SK-N-MC (cell line): ENCODE data around the gene KIAA1191.
"Not testable (repeated sequence)": the region's sequence is repeated elsewhere in the genome, so short reads cannot be mapped to it uniquely, and the experiment has no call there.

Source experiments
- DNase-seq: peaks from one replicate; pipeline ENCODE4 v3.0.0-alpha.2; 2011; ENCODE audit warnings: low read depth, low spot score
- H3K27ac ChIP-seq: fragments of 200-600 bp; sonication (generic); 2 replicates; pipeline ENCODE4 v1.5.1; 2016; ENCODE audit warnings: mixed run types
- H3K36me3 ChIP-seq: fragments of 200-600 bp; sonication (generic); 2 replicates; pipeline ENCODE4 v1.6.1; 2017; ENCODE audit warnings: antibody characterized with exemption, low read length, mixed read lengths; ENCODE audit not compliant: insufficient read depth
- H3K4me3 ChIP-seq: fragments of 200-600 bp; sonication (generic); 2 replicates; pipeline ENCODE4 v1.5.1; 2016
- H3K9ac ChIP-seq: fragments of 200-600 bp; sonication (generic); 2 replicates; pipeline ENCODE4 v1.8.0; 2017; ENCODE audit warnings: mixed run types, mixed read lengths; ENCODE audit not compliant: insufficient read length
- H3K9me3 ChIP-seq: fragments of 200-600 bp; sonication (generic); 2 replicates; pipeline ENCODE4 v1.6.1; 2017; ENCODE audit warnings: low read depth, mild to moderate bottlenecking, antibody characterized with exemption, low read length, moderate library complexity, mixed read lengths
- EZH2 ChIP-seq: fragments of 200-600 bp; sonication (generic); IDR thresholded peaks from one replicate; pipeline ENCODE4 v1.6.1; 2017; ENCODE audit warnings: antibody characterized with exemption
- FOXP2 ChIP-seq: optimal IDR thresholded peaks from 2 replicates; pipeline ENCODE3; 2011; ENCODE audit warnings: mild to moderate bottlenecking, moderate library complexity; ENCODE audit not compliant: insufficient read depth; ENCODE audit errors: extremely low read length, control extremely low read depth
- POLR2AphosphoS5 ChIP-seq: IDR thresholded peaks from 2 replicates; pipeline ENCODE4 v1.6.1; 2012; ENCODE audit warnings: mild to moderate bottlenecking, low read depth, low read length, borderline replicate concordance

Gene KIAA1191

DNA sequence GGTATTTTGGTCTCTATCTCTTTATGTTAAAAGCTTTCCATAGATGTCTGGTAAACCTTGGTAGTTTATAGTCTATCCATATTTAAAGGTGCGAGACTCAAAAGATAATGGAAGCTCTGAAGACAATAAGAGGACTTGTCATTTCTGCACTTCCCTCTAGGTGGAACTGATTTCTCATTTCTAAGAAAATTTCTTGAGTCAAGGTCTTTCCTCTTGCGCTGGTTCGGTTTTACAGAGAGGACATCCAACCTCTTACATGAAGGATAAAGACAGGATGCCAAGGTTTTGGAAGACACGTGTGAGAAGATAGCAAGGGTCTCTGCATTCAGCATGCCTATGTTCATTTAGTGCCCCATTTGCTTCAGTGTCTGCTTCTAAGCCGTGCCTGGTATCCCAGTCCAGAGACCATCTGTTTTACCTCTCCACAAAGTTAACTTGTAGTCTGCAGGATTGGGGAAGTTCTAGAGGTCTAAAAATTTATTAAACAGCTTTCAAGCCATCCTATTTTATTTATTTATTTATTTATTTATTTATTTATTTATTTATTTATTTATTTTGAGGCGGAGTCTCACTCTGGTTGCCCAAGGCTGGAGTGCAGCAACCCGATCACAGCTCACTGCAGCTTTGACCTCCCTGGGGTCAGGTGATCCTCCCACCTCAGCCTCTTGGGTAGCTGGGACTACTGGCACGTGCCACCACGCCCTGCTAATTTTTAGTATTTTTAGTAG is 41.6 kb downstream of the KIAA1191 start:
- no peak for DNase-seq
- TF ChIP-seq EZH2 (no peak), FOXP2 (no peak), POLR2AphosphoS5 (no peak)
- H3K4me3 ChIP-seq = no peak overlapping the region
- no peak overlapping the region for H3K27ac ChIP-seq
- H3K36me3 ChIP-seq = peaks cover 24% of the 10 kb centered on the region; the same call in 1 of the 2 replicates
- no peak overlapping the region for H3K9ac ChIP-seq
- H3K9me3 ChIP-seq = no peaks in the 10 kb centered on the region

DNA sequence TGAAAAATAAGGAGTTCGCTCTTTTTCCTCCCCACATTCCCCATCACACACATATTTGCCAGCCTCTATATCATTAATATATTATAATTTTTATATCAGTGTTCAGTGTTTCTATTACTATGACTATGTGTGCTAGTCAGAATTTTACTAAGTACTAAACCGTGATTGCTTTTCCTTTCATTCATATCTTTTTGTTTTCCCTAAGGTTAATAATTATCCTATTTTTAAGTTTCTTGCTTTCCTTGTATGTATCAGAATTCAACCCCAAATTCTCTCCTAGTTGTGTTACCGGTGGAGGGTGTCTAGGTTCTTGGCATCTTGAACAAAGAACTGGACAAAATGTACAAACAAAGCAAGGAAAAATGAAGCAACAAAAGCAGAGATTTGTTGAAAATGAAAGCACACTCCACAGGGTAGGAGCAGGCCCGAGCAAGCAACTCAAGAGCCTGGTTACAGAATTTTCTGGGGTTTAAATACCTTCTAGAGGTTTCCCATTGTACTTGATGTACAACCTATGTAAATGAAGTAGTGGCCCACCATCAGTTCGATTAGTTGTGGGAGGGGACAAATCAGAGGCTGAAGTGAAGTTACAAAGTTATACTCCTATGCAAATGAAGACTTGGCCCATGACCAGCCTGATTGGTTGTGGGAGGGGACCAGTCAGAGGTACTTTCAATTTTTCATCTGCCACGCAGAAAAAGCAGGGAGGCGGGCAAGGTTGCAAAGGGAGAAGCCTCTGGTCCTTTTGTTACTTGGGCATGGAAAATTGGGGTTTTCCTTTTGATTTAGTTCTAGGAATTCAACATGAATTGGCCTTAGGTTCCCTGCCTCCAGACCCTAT is 43.8 kb downstream of the KIAA1191 start:
- Histone ChIP-seq H3K4me3 (no peak overlapping the region), H3K9me3 (no peaks in the 10 kb centered on the region), H3K27ac (no peak overlapping the region), H3K9ac (no peak overlapping the region), H3K36me3 (peaks cover 10% of the 10 kb centered on the region; the same call in 1 of the 2 replicates)
- TF ChIP-seq EZH2 (no peak), POLR2AphosphoS5 (no peak), FOXP2 (no peak)
- no peak for DNase-seq

DNA sequence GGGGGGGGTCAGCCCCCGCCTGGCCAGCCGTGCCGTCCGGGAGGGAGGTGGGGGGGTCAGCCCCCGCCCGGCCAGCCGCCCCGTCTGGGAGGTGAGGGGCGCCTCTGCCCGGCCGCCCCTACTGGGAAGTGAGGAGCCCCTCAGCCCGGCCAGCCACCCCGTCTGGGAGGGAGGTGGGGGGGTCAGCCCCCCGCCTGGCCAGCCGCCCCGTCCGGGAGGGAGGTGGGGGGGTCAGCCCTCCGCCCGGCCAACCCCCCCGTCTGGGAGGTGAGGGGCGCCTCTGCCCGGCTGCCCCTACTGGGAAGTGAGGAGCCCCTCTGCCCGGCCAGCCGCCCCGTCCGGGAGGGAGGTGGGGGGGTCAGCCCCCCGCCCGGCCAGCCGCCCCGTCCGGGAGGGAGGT is 56.2 kb downstream of the KIAA1191 start:
- not testable (repeated sequence) for H3K27ac ChIP-seq, H3K4me3 ChIP-seq, DNase-seq, H3K9ac ChIP-seq, H3K36me3 ChIP-seq, H3K9me3 ChIP-seq
